Neural cell (in vitro differentiated cells): ENCODE data around the gene LRRC27. TPM values are rescaled to one million over a fixed set of nuclear protein-coding genes. Genes with fewer than 3 reads are reported as not detected.

Experiments used
- H2AFZ ChIP-seq: fragments of 200-600, 300-800 bp; sonication (generic), shearing (Covaris generic); 2 replicates; pipeline ENCODE4 v1.6.0; 2014; ENCODE audit warnings: low read depth, mild to moderate bottlenecking, antibody characterized with exemption, low read length, moderate library complexity
- H3F3A ChIP-seq: fragments of 200-600 bp; shearing (Covaris generic); 2 replicates; pipeline ENCODE4 v1.6.1; 2016; ENCODE audit warnings: mild to moderate bottlenecking, moderate library complexity, mixed read lengths, antibody characterized with exemption, low read length; ENCODE audit not compliant: insufficient read depth, poor library complexity, severe bottlenecking
- H3K27ac ChIP-seq: fragments of 200-600, 300-800 bp; sonication (generic), shearing (Covaris generic); 2 replicates; pipeline ENCODE4 v1.5.1; 2014; ENCODE audit warnings: mild to moderate bottlenecking, low read length, moderate library complexity
- H3K27me3 ChIP-seq: fragments of 300-800, 200-600 bp; sonication (generic), shearing (Covaris generic); 2 replicates; pipeline ENCODE4 v1.6.0; 2014; ENCODE audit warnings: mild to moderate bottlenecking, low read depth, low read length, moderate library complexity; ENCODE audit not compliant: insufficient read depth
- H3K36me3 ChIP-seq: fragments of 300-800, 200-600 bp; sonication (generic), shearing (Covaris generic); 2 replicates; pipeline ENCODE4 v1.5.1; 2014; ENCODE audit warnings: mild to moderate bottlenecking, antibody characterized with exemption, low read length, moderate library complexity; ENCODE audit not compliant: insufficient read depth
- H3K4me2 ChIP-seq: fragments of 300-800, 200-600 bp; sonication (generic), shearing (Covaris generic); 2 replicates; pipeline ENCODE4 v1.6.0; 2014; ENCODE audit warnings: mild to moderate bottlenecking, low read length
- H3K4me3 ChIP-seq: fragments of 300-800, 200-600 bp; sonication (generic), shearing (Covaris generic); 2 replicates; pipeline ENCODE4 v1.5.1; 2014; ENCODE audit warnings: mild to moderate bottlenecking, low read length, moderate library complexity
- H3K79me2 ChIP-seq: fragments of 200-600 bp; shearing (Covaris generic); replicated peaks from 2 replicates; pipeline ENCODE4 v1.6.0; 2014; ENCODE audit warnings: mild to moderate bottlenecking, low read length, moderate library complexity; ENCODE audit not compliant: insufficient read depth
- H3K9ac ChIP-seq: fragments of 300-800, 200-600 bp; sonication (generic), shearing (Covaris generic); 2 replicates; pipeline ENCODE4 v1.6.1; 2016; ENCODE audit warnings: mild to moderate bottlenecking, low read length, mixed read lengths
- H3K9me2 ChIP-seq: fragments of 200-600 bp; shearing (Covaris generic); 2 replicates; pipeline ENCODE4 v1.6.1; 2016; ENCODE audit warnings: mild to moderate bottlenecking, low read length, mixed read lengths; ENCODE audit not compliant: insufficient read depth
- H3K9me3 ChIP-seq: fragments of 200-600, 300-800 bp; sonication (generic), shearing (Covaris generic); 2 replicates; pipeline ENCODE4 v1.6.1; 2016; ENCODE audit warnings: mild to moderate bottlenecking, mixed run types, low read length, moderate library complexity, mixed read lengths
- H4K20me1 ChIP-seq: fragments of 200-600 bp; shearing (Covaris generic); 2 replicates; pipeline ENCODE4 v1.6.1; 2016; ENCODE audit warnings: mild to moderate bottlenecking, mixed run types; ENCODE audit not compliant: insufficient read depth
- CTCF ChIP-seq: fragments of 450-650 bp; IDR thresholded peaks from 2 replicates; pipeline ENCODE4 v1.5.1; 2014; ENCODE audit warnings: antibody characterized with exemption, mild to moderate bottlenecking, moderate library complexity; ENCODE audit not compliant: poor library complexity, severe bottlenecking
- EP300 ChIP-seq: fragments of 450-650 bp; conservative IDR thresholded peaks from 2 replicates; pipeline ENCODE4 v1.6.1; 2014; ENCODE audit warnings: antibody characterized with exemption, mild to moderate bottlenecking, moderate library complexity; ENCODE audit not compliant: poor library complexity, severe bottlenecking
- EZH2 ChIP-seq: fragments of 200-600, 300-800 bp; shearing (Covaris generic), sonication (generic); IDR thresholded peaks from 2 replicates; pipeline ENCODE4 v1.6.1; 2014; ENCODE audit warnings: antibody characterized with exemption, low read length, borderline replicate concordance, mild to moderate bottlenecking; ENCODE audit not compliant: insufficient read depth, poor library complexity, severe bottlenecking
- MXI1 ChIP-seq: fragments of 450-650 bp; conservative IDR thresholded peaks from 2 replicates; pipeline ENCODE4 v1.6.1; 2014; ENCODE audit warnings: antibody characterized with exemption, mild to moderate bottlenecking; ENCODE audit not compliant: poor library complexity, severe bottlenecking
- POLR2AphosphoS5 ChIP-seq: IDR thresholded peaks from 2 replicates; pipeline ENCODE4 v1.6.1; 2012
- RAD21 ChIP-seq: fragments of 450-650 bp; conservative IDR thresholded peaks from 2 replicates; pipeline ENCODE4 v1.6.1; 2014; ENCODE audit warnings: antibody characterized with exemption, mild to moderate bottlenecking, moderate library complexity
- REST ChIP-seq: IDR thresholded peaks from 2 replicates; pipeline ENCODE4 v1.6.1; 2012; ENCODE audit warnings: borderline replicate concordance
- SMC3 ChIP-seq: fragments of 450-650 bp; conservative IDR thresholded peaks from 2 replicates; pipeline ENCODE4 v1.6.1; 2014; ENCODE audit warnings: antibody characterized with exemption, mild to moderate bottlenecking, moderate library complexity; ENCODE audit not compliant: poor library complexity
- TAF1 ChIP-seq: IDR thresholded peaks from 2 replicates; pipeline ENCODE4 v1.6.1; 2012; ENCODE audit warnings: low read depth
- polyA plus RNA-seq: library from polyadenylated mRNA; depleted of rRNA; stranded (reverse); fragments of >200 nt; gene quantifications from 2 replicates; pipeline ENCODE4 v1.2.3, GENCODE V29; 2014

Gene LRRC27
- polyA plus RNA-seq, 1 donor from 2014 or later, result 26.7 TPM

- no peaks in the 10 kb centered on the region for H3K36me3 ChIP-seq
Observed at GRCh38 chr10:132347931-132348267, 15.9 kb downstream of the LRRC27 start.

GRCh38 chr10:132349766-132350165, 17.8 kb downstream of the LRRC27 start:
- TF ChIP-seq EZH2, result no peak

More at GRCh38 chr10:132347931-132348267, 15.9 kb downstream of the LRRC27 start:
- TF ChIP-seq REST, result no peak
- TF ChIP-seq TAF1, result no peak
- no peak for TF ChIP-seq SMC3
- no peak for TF ChIP-seq CTCF
- no peak for TF ChIP-seq RAD21
- TF ChIP-seq POLR2AphosphoS5, result no peak
- no peak for TF ChIP-seq EZH2
- TF ChIP-seq EP300, result no peak
- TF ChIP-seq MXI1, result no peak
- Histone ChIP-seq H3K4me3 (no peak overlapping the region), H3K9me3 (no peaks in the 10 kb centered on the region), H3K27me3 (no peaks in the 10 kb centered on the region), H3K27ac (no peak overlapping the region), H3K79me2 (no peaks in the 10 kb centered on the region), H3K9ac (no peak overlapping the region), H3K4me2 (no peak overlapping the region), H3K9me2 (no peaks in the 10 kb centered on the region), H2AFZ (no peak overlapping the region), H3F3A (no peaks in the 10 kb centered on the region), H4K20me1 (no peaks in the 10 kb centered on the region)

GRCh38 chr10:132350391-132350790, 18.4 kb downstream of the LRRC27 start:
- Histone ChIP-seq H3K27me3 (no peaks in the 10 kb centered on the region), H4K20me1 (no peaks in the 10 kb centered on the region), H3K4me3 (no peak overlapping the region), H3K9me2 (no peaks in the 10 kb centered on the region), H3K9ac (no peak overlapping the region), H2AFZ (no peak overlapping the region), H3K36me3 (no peaks in the 10 kb centered on the region), H3K27ac (no peak overlapping the region), H3K79me2 (no peaks in the 10 kb centered on the region), H3F3A (no peaks in the 10 kb centered on the region), H3K9me3 (no peaks in the 10 kb centered on the region), H3K4me2 (no peak overlapping the region)
- TF ChIP-seq SMC3 (no peak), POLR2AphosphoS5 (no peak), EZH2 (no peak), EP300 (no peak), TAF1 (no peak), MXI1 (no peak)

More at GRCh38 chr10:132349766-132350165, 17.8 kb downstream of the LRRC27 start:
- no peak overlapping the region for H3K4me3 ChIP-seq
- no peak overlapping the region for H2AFZ ChIP-seq
- H3K27ac ChIP-seq, result no peak overlapping the region
- H3K9me3 ChIP-seq, result no peaks in the 10 kb centered on the region
- H4K20me1 ChIP-seq, result no peaks in the 10 kb centered on the region
- no peaks in the 10 kb centered on the region for H3F3A ChIP-seq
- no peak overlapping the region for H3K4me2 ChIP-seq
- no peaks in the 10 kb centered on the region for H3K27me3 ChIP-seq
- no peaks in the 10 kb centered on the region for H3K9me2 ChIP-seq
- H3K9ac ChIP-seq, result no peak overlapping the region
- H3K79me2 ChIP-seq, result no peaks in the 10 kb centered on the region
- H3K36me3 ChIP-seq, result no peaks in the 10 kb centered on the region
